GM18951 (cell line): ENCODE results near the gene ARHGAP10.

Experiments
- POLR2A ChIP-seq: IDR thresholded peaks from 4 replicates; pipeline ENCODE4 v1.6.1; 2011; ENCODE audit warnings: mild to moderate bottlenecking; ENCODE audit not compliant: insufficient read length, insufficient read depth; ENCODE audit errors: extremely low read depth
- in situ Hi-C: fragments of 300-500 bp; cut with MboI; formaldehyde crosslinking; loops from one replicate; pipeline ENCODE4 v1.12.0; 2022; ENCODE audit warnings: low sequenced_read_pairs, mixed read lengths, inconsistent platforms; ENCODE audit not compliant: unreplicated experiment

The ARHGAP10 gene

GRCh38 chr4:148067301-148067916 is 335.5 kb downstream of the ARHGAP10 start:
- no peak for TF ChIP-seq POLR2A

GRCh38 chr4:148068065-148068911 is 336.4 kb downstream of the ARHGAP10 start:
- in situ Hi-C loops: no loop called here

More at GRCh38 chr4:148067301-148067916, 335.5 kb downstream of the ARHGAP10 start:
- in situ Hi-C loops: no loop called here

GRCh38 chr4:148069086-148069894 is 337.4 kb downstream of the ARHGAP10 start:
- in situ Hi-C loops: no loop called here
- no peak for TF ChIP-seq POLR2A

More at GRCh38 chr4:148068065-148068911, 336.4 kb downstream of the ARHGAP10 start:
- no peak for TF ChIP-seq POLR2A

GRCh38 chr4:148069895-148070178 is 337.9 kb downstream of the ARHGAP10 start:
- no peak for TF ChIP-seq POLR2A
- in situ Hi-C loops: no loop called here

- in situ Hi-C loops: no loop called here
- no peak for TF ChIP-seq POLR2A
Observed at GRCh38 chr4:148071009-148071408, 339.1 kb downstream of the ARHGAP10 start.

- TF ChIP-seq POLR2A: no peak
- in situ Hi-C loops: no loop called here
Observed at GRCh38 chr4:148072789-148073188, 340.9 kb downstream of the ARHGAP10 start.

- no peak for TF ChIP-seq POLR2A
- in situ Hi-C loops: no loop called here
Observed at GRCh38 chr4:148073349-148073748, 341.5 kb downstream of the ARHGAP10 start.

- TF ChIP-seq POLR2A: no peak
- in situ Hi-C loops: no loop called here
Observed at GRCh38 chr4:148074462-148074861, 342.6 kb downstream of the ARHGAP10 start.

- in situ Hi-C loops: no loop called here
- TF ChIP-seq POLR2A: no peak
Observed at GRCh38 chr4:148075438-148075837, 343.6 kb downstream of the ARHGAP10 start.

GRCh38 chr4:148076964-148077363 is 345.1 kb downstream of the ARHGAP10 start:
- no peak for TF ChIP-seq POLR2A
- in situ Hi-C loops: no loop called here

GRCh38 chr4:148077581-148077980 is 345.7 kb downstream of the ARHGAP10 start:
- in situ Hi-C loops: no loop called here
- no peak for TF ChIP-seq POLR2A

- TF ChIP-seq POLR2A: no peak
- in situ Hi-C loops: no loop called here
Observed at GRCh38 chr4:148078061-148078460, 346.2 kb downstream of the ARHGAP10 start.

- TF ChIP-seq POLR2A: no peak
- in situ Hi-C loops: no loop called here
Observed at GRCh38 chr4:148079961-148080360, 348.1 kb downstream of the ARHGAP10 start.
